ENCODE data around the gene BMPR2.

DNA sequence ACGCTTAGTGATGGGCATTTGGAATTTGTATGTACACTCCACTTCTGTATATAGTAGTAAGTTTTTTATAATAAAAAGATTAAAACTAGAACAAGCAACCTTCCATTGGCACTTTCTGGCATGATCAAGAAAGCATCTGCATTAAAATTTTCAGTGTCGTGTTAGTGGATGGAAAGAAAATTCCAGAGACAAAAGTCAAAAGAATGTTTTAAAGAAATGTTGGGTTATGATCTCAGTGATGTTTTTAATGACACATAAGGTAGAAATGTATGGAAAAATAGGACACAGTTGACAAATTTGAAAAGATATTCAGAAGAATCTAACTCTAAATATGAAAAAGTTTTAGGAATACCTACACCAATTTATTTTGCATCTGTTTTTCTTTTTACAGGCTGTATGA is 132.6 kb downstream of the BMPR2 start:
- TF ChIP-seq POLR2AphosphoS5 (IDR thresholded peaks at IDR 0.05), result no peak
- TF ChIP-seq EP300 (IDR thresholded peaks at IDR 0.05), result no peak

Measured in esophagus muscularis mucosa (tissue), 3 donors.